Measurements from ENCODE around the gene TSHR. TPM values are rescaled to one million over a fixed set of nuclear protein-coding genes. Genes with fewer than 3 reads are reported as not detected.

TSHR gene
- total RNA-seq, 1 experiment from 2014 or later = not detected

- H3K79me2 ChIP-seq (ENCODE audit: insufficient read depth, low read length) = no peaks in the 10 kb centered on the region
- no peak overlapping the region for H3K9ac ChIP-seq (ENCODE audit: low read length)
- H3K9me2 ChIP-seq (ENCODE audit: insufficient read depth) = no peaks in the 10 kb centered on the region
- RAD21 ChIA-PET (ENCODE audit: low non-redundant PET in 1 of 2, low total read pairs in 2 of 2, uncharacterized antibody in 2 of 2, unreplicated experiment in 2 of 2) = no interaction called here
- H3K36me3 ChIP-seq (ENCODE audit: control insufficient read depth in 1 of 2, insufficient read depth in 2 of 2, low read length in 2 of 2) = peaks cover 0 to 5% of the 10 kb centered on the region in 2 experiments; a peak in 2 of 4 replicates
- ATAC-seq (no peak), DNase-seq (ENCODE audit: low read depth, low spot score) (no peak)
- POLR2A ChIA-PET = no interaction called here
- intact Hi-C loops (cut with micrococcal nuclease) = no loop called here
- BruUV-seq (replicated peaks) = no TSS peak
- H4K20me1 ChIP-seq (ENCODE audit: insufficient read depth) = no peaks in the 10 kb centered on the region
- no peaks in the 10 kb centered on the region for H3K9me3 ChIP-seq (ENCODE audit: control insufficient read depth in 1 of 2, insufficient read depth in 1 of 2, low read depth in 1 of 2, low read length in 2 of 2)
- no peak overlapping the region for H3K4me2 ChIP-seq (ENCODE audit: low read length)
- H3K27me3 ChIP-seq (ENCODE audit: insufficient read depth, low read length) = no peaks in the 10 kb centered on the region
- no peak for TF ChIP-seq POLR2A (IDR thresholded peaks at IDR 0.05; ENCODE audit: borderline replicate concordance, extremely low read depth, insufficient read depth, insufficient read length)
- no peak for TF ChIP-seq MAX (IDR thresholded peaks at IDR 0.05)
- no peak for TF ChIP-seq JUND (IDR thresholded peaks at IDR 0.05)
- TF ChIP-seq POLR2AphosphoS5 (IDR thresholded peaks at IDR 0.05; ENCODE audit: low read depth, low read length) = no peak
- no peak for TF ChIP-seq ZNF274 (IDR thresholded peaks at IDR 0.05; ENCODE audit: low read depth, low read length)
- TF ChIP-seq CBX3 (IDR thresholded peaks at IDR 0.05; ENCODE audit: low read depth) = no peak
- no peak overlapping the region for H3K27ac ChIP-seq (ENCODE audit: low read depth, low read length)
- H3K4me3 ChIP-seq (replicated peaks in 1 of 2; ENCODE audit: low read depth in 1 of 2, low read length in 2 of 2) = no peak overlapping the region
- no peak overlapping the region for H2AFZ ChIP-seq (ENCODE audit: low read depth, low read length, poor library complexity, severe bottlenecking)
- no peaks in the 10 kb centered on the region for H3K4me1 ChIP-seq (ENCODE audit: control insufficient read depth in 1 of 2, insufficient read depth in 2 of 2, low read length in 2 of 2)
- CTCF ChIA-PET = no interaction called here
Observed at GRCh38 chr14:81177225-81177624, 221.8 kb downstream of the TSHR start.

GRCh38 chr14:81178063-81178462, 222.6 kb downstream of the TSHR start:
- no peaks in the 10 kb centered on the region for H3K9me2 ChIP-seq (ENCODE audit: insufficient read depth)
- ChIA-PET POLR2A (no interaction called here), RAD21 (ENCODE audit: low non-redundant PET in 1 of 2, low total read pairs in 2 of 2, uncharacterized antibody in 2 of 2, unreplicated experiment in 2 of 2) (no interaction called here), CTCF (no interaction called here)
- no TSS peak for BruUV-seq (replicated peaks)
- H3K27ac ChIP-seq (ENCODE audit: low read depth, low read length) = no peak overlapping the region
- no peaks in the 10 kb centered on the region for H3K9me3 ChIP-seq (ENCODE audit: control insufficient read depth in 1 of 2, insufficient read depth in 1 of 2, low read depth in 1 of 2, low read length in 2 of 2)
- no peak for TF ChIP-seq RAD21 (IDR thresholded peaks at IDR 0.05; ENCODE audit: low read depth)
- no peak for TF ChIP-seq YY1 (IDR thresholded peaks at IDR 0.05; ENCODE audit: extremely low read depth, insufficient replicate concordance, low read depth, low read length)
- no peak for TF ChIP-seq ELF1 (IDR thresholded peaks at IDR 0.05; ENCODE audit: borderline replicate concordance, low read depth)
- no peak for TF ChIP-seq SIN3A (IDR thresholded peaks at IDR 0.05; ENCODE audit: low read depth)
- TF ChIP-seq ATF3 (IDR thresholded peaks at IDR 0.05) = no peak
- no peak for TF ChIP-seq SP1 (IDR thresholded peaks at IDR 0.05; ENCODE audit: low read depth)
- no peak for TF ChIP-seq EZH2phosphoT487 (IDR thresholded peaks at IDR 0.05; ENCODE audit: borderline replicate concordance)
- no peak for TF ChIP-seq CTCF (IDR thresholded peaks at IDR 0.05 in 2 of 3, conservative IDR thresholded peaks at IDR 0.05 in 1 of 3; ENCODE audit: borderline replicate concordance in 1 of 3, insufficient read depth in 1 of 3, low read depth in 2 of 3, low read length in 2 of 3)
- no peak for TF ChIP-seq SRF (IDR thresholded peaks at IDR 0.05; ENCODE audit: low read depth)
- no peak for TF ChIP-seq EZH2 (IDR thresholded peaks at IDR 0.05)
- TF ChIP-seq ZFX (IDR thresholded peaks at IDR 0.05) = no peak
- no peak for TF ChIP-seq FOSL1 (IDR thresholded peaks at IDR 0.05; ENCODE audit: low read depth)
- no peak for TF ChIP-seq REST (IDR thresholded peaks at IDR 0.05; ENCODE audit: low read depth)
- ATAC-seq = no peak
- peaks cover 0 to 5% of the 10 kb centered on the region in 2 experiments; a peak in 2 of 4 replicates for H3K36me3 ChIP-seq (ENCODE audit: control insufficient read depth in 1 of 2, insufficient read depth in 2 of 2, low read length in 2 of 2)
- H3K4me2 ChIP-seq (ENCODE audit: low read length) = no peak overlapping the region
- DNase-seq (ENCODE audit: low read depth, low spot score) = no peak
- no peak overlapping the region for H3K9ac ChIP-seq (ENCODE audit: low read length)
- H3K79me2 ChIP-seq (ENCODE audit: insufficient read depth, low read length) = no peaks in the 10 kb centered on the region
- H3K4me3 ChIP-seq (replicated peaks in 1 of 2; ENCODE audit: low read depth in 1 of 2, low read length in 2 of 2) = no peak overlapping the region
- H3K27me3 ChIP-seq (ENCODE audit: insufficient read depth, low read length) = no peaks in the 10 kb centered on the region
- H3K4me1 ChIP-seq (ENCODE audit: control insufficient read depth in 1 of 2, insufficient read depth in 2 of 2, low read length in 2 of 2) = no peaks in the 10 kb centered on the region
- H2AFZ ChIP-seq (ENCODE audit: low read depth, low read length, poor library complexity, severe bottlenecking) = no peak overlapping the region
- intact Hi-C loops (cut with micrococcal nuclease) = no loop called here
- no peaks in the 10 kb centered on the region for H4K20me1 ChIP-seq (ENCODE audit: insufficient read depth)

All from HCT116 (cell line).